ENCODE measurements around the gene PKN1. TPM values are rescaled to one million over a fixed set of nuclear protein-coding genes. Genes with fewer than 3 reads are reported as not detected.

The PKN1 gene
- total and polyA plus RNA-seq, 9 of the 15 experiments (the other 6 are each of a cell fraction or from before 2014, with no cell fraction given): 0.30 to 228 (median 77.5) TPM

- TF ChIP-seq IRF9 (tag; IDR thresholded peaks at IDR 0.05) (no peak), MITF (IDR thresholded peaks at IDR 0.05) (peak; percentile 17; the same call in 1 of the 2 replicates), JUND (IDR thresholded peaks at IDR 0.05; ENCODE audit: borderline replicate concordance, low read depth, low read length) (peak; percentile 65; the same call in 1 of the 2 replicates), JUND (tag; IDR thresholded peaks at IDR 0.05; ENCODE audit: borderline replicate concordance, low read depth, low read length) (peak; percentile 55; the same call in 1 of the 3 replicates), CTBP1 (IDR thresholded peaks at IDR 0.05; ENCODE audit: borderline replicate concordance) (peak; percentile 85), ZNF589 (CRISPR knock-in tag; IDR thresholded peaks at IDR 0.05; ENCODE audit: low read depth) (peak; percentile 86), FIP1L1 (IDR thresholded peaks at IDR 0.05; ENCODE audit: low read depth, low read length, poor library complexity, severe bottlenecking) (no peak), SMARCE1 (IDR thresholded peaks at IDR 0.05) (peak; percentile 93), ATF3 (IDR thresholded peaks at IDR 0.05) (peak; percentile 56), ATF3 (CRISPR knock-in tag; conservative IDR thresholded peaks at IDR 0.05) (no peak), E2F8 (IDR thresholded peaks at IDR 0.05; ENCODE audit: low read depth, partially characterized antibody) (peak; percentile 51), ZNF518B (CRISPR knock-in tag; IDR thresholded peaks at IDR 0.05) (no peak), SMARCA4 (IDR thresholded peaks at IDR 0.05) (peak; percentile 90), DMBX1 (CRISPR knock-in tag; IDR thresholded peaks at IDR 0.05; ENCODE audit: borderline replicate concordance) (peak; percentile 58; the same call in 1 of the 2 replicates), POLR2AphosphoS2 (IDR thresholded peaks at IDR 0.05; ENCODE audit: low read length) (no peak), GTF2B (IDR thresholded peaks at IDR 0.05; ENCODE audit: extremely low read depth, insufficient read length) (no peak)
These were observed 41.8 kb upstream of the PKN1 start (continued) for GRCh38 chr19:14391156-14391821.
